HEK293 (cell line): Measurements from ENCODE around the gene HDHD3.

ENCODE experiments used
- ATF2 ChIP-seq: fragments of 450-650 bp; formaldehyde crosslinking; IDR thresholded peaks from 2 replicates; pipeline ENCODE4 v1.5.1; 2016; ENCODE audit warnings: missing biosample characterization, missing genetic modification characterization, low read depth
- EGR2 ChIP-seq: fragments of 450-650 bp; formaldehyde crosslinking; IDR thresholded peaks from 2 replicates; pipeline ENCODE4 v1.5.1; 2016; ENCODE audit warnings: low read depth, missing biosample characterization, missing genetic modification characterization
- GLI2 ChIP-seq: fragments of 450-650 bp; formaldehyde crosslinking; IDR thresholded peaks from 2 replicates; pipeline ENCODE4; 2017; ENCODE audit warnings: missing biosample characterization, missing genetic modification characterization, low read depth, borderline replicate concordance
- OVOL3 ChIP-seq: fragments of 450-650 bp; formaldehyde crosslinking; IDR thresholded peaks from 2 replicates; pipeline ENCODE4 v1.5.1; 2016; ENCODE audit warnings: missing biosample characterization, missing genetic modification characterization
- PBX3 ChIP-seq: sonication (generic); formaldehyde crosslinking; IDR thresholded peaks from 2 replicates; pipeline ENCODE4 v1.8.1; 2022; ENCODE audit warnings: mild to moderate bottlenecking, moderate library complexity, missing genetic modification reagents
- RBAK ChIP-seq: fragments of 450-650 bp; formaldehyde crosslinking; IDR thresholded peaks from 2 replicates; pipeline ENCODE4 v1.5.1; 2016; ENCODE audit warnings: missing biosample characterization, missing genetic modification characterization
- REPIN1 ChIP-seq: fragments of 450-650 bp; formaldehyde crosslinking; IDR thresholded peaks from 2 replicates; pipeline ENCODE4 v1.5.1; 2017; ENCODE audit warnings: missing biosample characterization, missing genetic modification characterization, low read depth
- WT1 ChIP-seq: fragments of 450-650 bp; formaldehyde crosslinking; IDR thresholded peaks from 2 replicates; pipeline ENCODE4 v1.5.1; 2016; ENCODE audit warnings: missing biosample characterization, missing genetic modification characterization
- ZBTB10 ChIP-seq: fragments of 450-650 bp; formaldehyde crosslinking; IDR thresholded peaks from 2 replicates; pipeline ENCODE4 v1.5.1; 2016; ENCODE audit warnings: missing biosample characterization, missing genetic modification characterization
- ZBTB49 ChIP-seq: fragments of 450-650 bp; formaldehyde crosslinking; IDR thresholded peaks from 2 replicates; pipeline ENCODE4 v1.5.1; 2016; ENCODE audit warnings: missing biosample characterization, missing genetic modification characterization, low read depth
- ZFHX2 ChIP-seq: fragments of 450-650 bp; formaldehyde crosslinking; conservative IDR thresholded peaks from 2 replicates; pipeline ENCODE4 v1.5.1; 2016; ENCODE audit warnings: missing biosample characterization, missing genetic modification characterization
- ZFP41 ChIP-seq: fragments of 450-650 bp; formaldehyde crosslinking; IDR thresholded peaks from 2 replicates; pipeline ENCODE4 v1.5.1; 2016; ENCODE audit warnings: missing biosample characterization, missing genetic modification characterization, borderline replicate concordance
- ZNF112 ChIP-seq: fragments of 450-650 bp; formaldehyde crosslinking; IDR thresholded peaks from 2 replicates; pipeline ENCODE4 v1.5.0; 2017; ENCODE audit warnings: missing biosample characterization, missing genetic modification characterization
- ZNF114 ChIP-seq: fragments of 450-650 bp; formaldehyde crosslinking; IDR thresholded peaks from 2 replicates; pipeline ENCODE4 v1.5.0; 2017; ENCODE audit warnings: missing biosample characterization, missing genetic modification characterization
- ZNF133 ChIP-seq: fragments of 450-650 bp; formaldehyde crosslinking; IDR thresholded peaks from 2 replicates; pipeline ENCODE4 v1.5.1; 2016; ENCODE audit warnings: missing biosample characterization, missing genetic modification characterization
- ZNF169 ChIP-seq: fragments of 450-650 bp; formaldehyde crosslinking; IDR thresholded peaks from 2 replicates; pipeline ENCODE4 v1.5.1; 2016; ENCODE audit warnings: missing biosample characterization, missing genetic modification characterization
- ZNF2 ChIP-seq: fragments of 450-650 bp; formaldehyde crosslinking; IDR thresholded peaks from 2 replicates; pipeline ENCODE4 v1.5.1; 2016; ENCODE audit warnings: missing biosample characterization, missing genetic modification characterization
- ZNF202 ChIP-seq: fragments of 450-650 bp; formaldehyde crosslinking; IDR thresholded peaks from 2 replicates; pipeline ENCODE4 v1.5.1; 2016; ENCODE audit warnings: missing biosample characterization, missing genetic modification characterization, borderline replicate concordance
- ZNF423 ChIP-seq: fragments of 450-650 bp; formaldehyde crosslinking; IDR thresholded peaks from 2 replicates; pipeline ENCODE4 v1.5.1; 2016; ENCODE audit warnings: missing biosample characterization, missing genetic modification characterization
- ZNF426 ChIP-seq: fragments of 450-650 bp; formaldehyde crosslinking; IDR thresholded peaks from 2 replicates; pipeline ENCODE4 v1.5.1; 2017; ENCODE audit warnings: missing biosample characterization, missing genetic modification characterization, mild to moderate bottlenecking, inconsistent platforms, moderate library complexity
- ZNF529 ChIP-seq: fragments of 450-650 bp; formaldehyde crosslinking; IDR thresholded peaks from 2 replicates; pipeline ENCODE4 v1.5.1; 2017; ENCODE audit warnings: missing genetic modification characterization, missing biosample characterization; ENCODE audit not compliant: insufficient replicate concordance
- ZNF530 ChIP-seq: fragments of 450-650 bp; formaldehyde crosslinking; IDR thresholded peaks from 2 replicates; pipeline ENCODE4 v1.5.1; 2016; ENCODE audit warnings: low read depth, missing biosample characterization, missing genetic modification characterization
- ZNF544 ChIP-seq: fragments of 450-650 bp; formaldehyde crosslinking; IDR thresholded peaks from 2 replicates; pipeline ENCODE4 v1.5.0; 2017; ENCODE audit warnings: missing biosample characterization, missing genetic modification characterization
- ZNF558 ChIP-seq: fragments of 450-650 bp; formaldehyde crosslinking; IDR thresholded peaks from 2 replicates; pipeline ENCODE4 v1.5.1; 2016; ENCODE audit warnings: missing biosample characterization, missing genetic modification characterization
- ZNF560 ChIP-seq: fragments of 450-650 bp; formaldehyde crosslinking; IDR thresholded peaks from 2 replicates; pipeline ENCODE4 v1.5.1; 2017; ENCODE audit warnings: missing biosample characterization, missing genetic modification characterization, borderline replicate concordance
- ZNF610 ChIP-seq: fragments of 450-650 bp; formaldehyde crosslinking; IDR thresholded peaks from 2 replicates; pipeline ENCODE4 v1.5.1; 2016; ENCODE audit warnings: missing biosample characterization, missing genetic modification characterization, borderline replicate concordance
- ZNF623 ChIP-seq: fragments of 450-650 bp; formaldehyde crosslinking; IDR thresholded peaks from 2 replicates; pipeline ENCODE4 v1.5.1; 2016; ENCODE audit warnings: missing biosample characterization, missing genetic modification characterization
- ZNF639 ChIP-seq: fragments of 450-650 bp; formaldehyde crosslinking; IDR thresholded peaks from 2 replicates; pipeline ENCODE4 v1.5.1; 2016; ENCODE audit warnings: missing biosample characterization, missing genetic modification characterization
- ZNF707 ChIP-seq: fragments of 450-650 bp; formaldehyde crosslinking; IDR thresholded peaks from 2 replicates; pipeline ENCODE4 v1.5.1; 2016; ENCODE audit warnings: missing biosample characterization, missing genetic modification characterization
- ZSCAN16 ChIP-seq: fragments of 450-650 bp; formaldehyde crosslinking; IDR thresholded peaks from 2 replicates; pipeline ENCODE4 v1.5.1; 2016; ENCODE audit warnings: missing biosample characterization, missing genetic modification characterization
- ZSCAN4 ChIP-seq: fragments of 450-650 bp; formaldehyde crosslinking; IDR thresholded peaks from 2 replicates; pipeline ENCODE4 v1.5.1; 2017; ENCODE audit warnings: missing biosample characterization, missing genetic modification characterization

The HDHD3 gene

GRCh38 chr9:113349445-113350094 lies 27.2 kb downstream of the HDHD3 start, which contains the start of gene BSPRY (continued):
- TF ChIP-seq ZNF426 (tag by site-specific recombination) (no peak), OVOL3 (tag by site-specific recombination) (no peak), ZNF707 (tag by site-specific recombination) (no peak), PBX3 (CRISPR knock-in tag) (no peak), ZNF623 (tag by site-specific recombination) (no peak), ZNF202 (tag by site-specific recombination) (no peak), ZNF560 (tag by site-specific recombination) (no peak), EGR2 (no peak), ZSCAN4 (no peak), GLI2 (tag by site-specific recombination) (no peak), ZNF544 (tag by site-specific recombination) (no peak), ATF2 (tag by site-specific recombination) (no peak), RBAK (tag by site-specific recombination) (no peak), ZFP41 (no peak), ZNF169 (no peak), ZFHX2 (tag by site-specific recombination) (no peak), WT1 (tag by site-specific recombination) (no peak), ZNF2 (tag by site-specific recombination) (no peak), ZNF529 (tag by site-specific recombination) (no peak), ZSCAN16 (no peak), REPIN1 (tag by site-specific recombination) (peak; percentile 55; the same call in 1 of the 2 replicates), ZNF112 (tag by site-specific recombination) (no peak), ZNF558 (tag by site-specific recombination) (no peak), ZNF133 (no peak), ZBTB10 (tag by site-specific recombination) (no peak), ZNF639 (tag by site-specific recombination) (no peak), ZBTB49 (no peak), ZNF114 (no peak), ZNF423 (tag by site-specific recombination) (no peak), ZNF610 (no peak), ZNF530 (tag by site-specific recombination) (no peak)
